NCI-H187 (cell line): ENCODE results near the gene TMED8.
"Not testable (repeated sequence)": the region's sequence is repeated elsewhere in the genome, so short reads cannot be mapped to it uniquely, and the experiment has no call there.

Source experiments
- DNase-seq, 2 experiments: peaks; one replicate each; lab custom pipeline; 2025; lab: John Stamatoyannopoulos, UW

Gene TMED8, protein sequence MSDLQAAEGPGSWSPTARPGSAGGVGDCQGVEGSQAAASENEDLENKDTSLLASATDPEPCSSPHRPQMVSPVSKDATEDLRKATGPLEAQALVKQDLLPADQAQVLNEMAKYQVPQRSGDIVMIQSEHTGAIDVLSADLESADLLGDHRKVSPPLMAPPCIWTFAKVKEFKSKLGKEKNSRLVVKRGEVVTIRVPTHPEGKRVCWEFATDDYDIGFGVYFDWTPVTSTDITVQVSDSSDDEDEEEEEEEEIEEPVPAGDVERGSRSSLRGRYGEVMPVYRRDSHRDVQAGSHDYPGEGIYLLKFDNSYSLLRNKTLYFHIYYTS

DNA sequence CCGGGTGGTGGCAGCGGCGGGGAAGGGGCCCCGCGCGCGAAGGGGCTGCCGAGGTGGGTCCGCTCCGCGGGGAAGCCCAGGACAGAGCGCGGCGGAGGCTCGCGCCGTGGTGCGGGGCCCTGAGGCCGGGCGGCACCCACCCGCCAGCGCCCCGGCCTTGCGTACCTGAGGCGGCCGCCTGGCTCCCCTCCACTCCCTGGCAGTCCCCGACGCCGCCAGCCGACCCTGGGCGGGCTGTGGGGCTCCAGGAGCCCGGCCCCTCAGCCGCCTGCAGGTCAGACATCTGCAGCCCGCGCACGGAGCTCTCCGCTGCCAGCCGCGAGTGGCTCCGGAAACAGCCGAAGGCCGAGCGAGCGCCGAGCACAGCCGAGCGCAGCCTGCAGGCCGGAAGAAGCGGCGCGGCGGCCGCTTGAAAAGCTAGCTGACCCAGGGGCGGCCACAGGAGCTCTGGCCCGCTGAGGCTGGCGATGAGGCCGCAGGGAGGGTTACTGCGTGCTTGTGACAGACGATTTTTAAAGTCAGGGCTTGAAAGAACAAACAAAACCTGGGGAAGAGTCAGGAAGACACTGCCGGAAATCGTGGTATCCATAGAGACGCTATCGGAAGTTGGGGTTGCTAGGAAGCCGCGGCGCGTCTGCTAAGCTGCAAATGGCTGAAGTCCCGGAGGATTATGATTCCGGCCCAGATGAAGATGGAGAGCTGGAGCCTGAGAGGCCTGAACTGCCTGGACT lies at the start of gene TMED8, which contains the start of gene SAMD15:
TMED8 (minus strand) TSS at position 324 of the 731 bp plus-strand sequence; CDS start at position 283, 41 bp downstream.
SAMD15 (plus strand) TSS at position 609 of the 731 bp plus-strand sequence; CDS start at position 649, 40 bp downstream.
- peak; percentile 69 to 89 for DNase-seq

DNA sequence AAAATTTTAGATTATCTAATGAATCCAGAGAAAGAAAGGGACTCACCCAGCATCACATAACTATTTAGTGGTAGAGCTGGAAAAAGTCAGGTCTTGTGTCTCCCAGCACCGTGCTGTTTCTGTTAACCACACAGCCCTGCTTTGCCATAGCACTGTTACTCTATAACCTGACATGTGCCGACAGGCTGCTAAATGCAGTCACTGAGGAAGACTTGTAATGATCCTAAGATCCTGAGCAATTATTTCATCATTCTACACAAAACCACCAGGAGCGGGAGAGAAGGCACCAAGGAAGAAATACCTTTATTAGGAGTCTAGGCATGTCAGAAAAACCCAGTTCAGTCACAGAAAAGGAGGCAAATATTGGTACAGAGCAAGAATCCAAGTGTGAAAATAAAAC lies 49.5 kb upstream of the TMED8 start:
- no peak for DNase-seq

DNA sequence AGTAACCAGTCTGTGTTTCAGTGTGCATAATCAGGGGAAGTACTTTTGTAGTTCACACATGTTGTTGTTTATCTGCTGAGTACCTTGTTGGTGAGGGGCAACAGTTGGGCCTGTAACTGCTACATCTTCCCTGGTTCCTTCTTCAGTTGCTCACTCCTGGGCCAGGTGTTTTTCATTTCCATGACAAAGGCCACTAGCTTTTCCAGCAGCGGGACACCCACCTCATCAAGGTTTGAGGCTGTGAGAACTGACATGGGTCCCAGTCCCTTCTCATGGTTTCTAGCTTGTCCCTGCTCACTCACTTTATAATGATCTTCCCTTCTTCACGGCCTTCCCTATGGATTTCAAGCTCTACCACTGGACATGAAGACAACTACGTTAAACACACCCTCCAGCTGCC lies 48.0 kb upstream of the TMED8 start:
- no peak for DNase-seq

DNA sequence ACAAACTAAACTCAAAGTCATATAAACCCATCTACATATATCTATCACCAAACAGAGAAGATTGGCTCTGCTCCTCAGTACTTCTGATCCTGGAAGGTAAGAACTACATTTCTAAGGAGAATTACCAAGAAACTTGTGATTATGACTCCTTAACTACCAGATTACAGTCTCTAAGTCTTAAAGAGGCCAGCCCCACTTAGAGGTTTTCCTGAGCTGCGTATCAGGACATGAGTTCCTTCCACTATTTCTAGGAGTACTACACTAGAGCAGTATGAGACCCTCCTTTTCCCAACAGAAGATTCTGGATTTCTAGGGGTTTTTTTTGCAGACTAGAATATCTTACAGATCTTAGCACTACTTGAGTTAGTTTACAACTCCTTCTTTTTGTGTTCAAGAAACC lies 46.5 kb upstream of the TMED8 start, which contains the start of gene NOXRED1:
NOXRED1 (minus strand) TSS at position 101 of the 400 bp plus-strand sequence. CDS start 634 bp downstream, outside the sequence.
- no peak for DNase-seq

DNA sequence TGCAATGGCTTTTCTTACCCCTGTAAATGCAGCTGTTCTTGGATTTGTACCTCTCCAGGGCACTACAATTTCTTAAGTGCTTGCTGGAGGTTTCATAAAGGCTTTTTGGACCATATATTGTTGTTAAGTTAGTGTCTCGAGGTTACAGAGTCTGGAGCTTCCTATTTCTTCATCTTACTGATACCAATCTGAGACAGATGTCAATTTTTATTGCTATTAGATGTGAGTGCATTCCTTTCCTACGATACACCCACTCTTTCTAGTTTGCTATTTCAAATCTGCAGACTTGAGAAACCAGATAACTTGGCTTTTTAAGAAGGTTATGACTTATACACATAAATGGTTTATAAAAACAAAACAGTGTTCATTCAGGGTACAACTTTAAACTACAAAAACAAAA lies 44.3 kb upstream of the TMED8 start:
- DNase-seq: no peak

DNA sequence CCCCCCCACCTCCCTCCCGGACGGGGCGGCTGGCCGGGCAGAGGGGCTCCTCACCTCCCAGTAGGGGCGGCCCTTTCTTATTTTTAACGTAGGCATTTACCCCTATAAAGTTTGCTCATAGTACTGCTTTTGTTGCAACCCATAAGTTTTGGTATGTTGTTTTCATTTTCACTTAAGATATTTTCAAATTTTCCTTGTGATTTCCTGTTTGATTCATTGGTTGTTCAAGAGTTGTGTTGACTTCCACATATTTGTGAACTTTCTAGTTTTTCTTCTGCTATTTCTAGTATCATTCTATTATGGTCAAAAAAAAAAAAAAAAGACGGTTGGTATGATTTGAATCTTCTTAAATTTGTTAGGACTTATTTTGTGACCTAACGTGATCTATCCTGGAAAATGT lies 39.9 kb upstream of the TMED8 start:
- DNase-seq: no peak

DNA sequence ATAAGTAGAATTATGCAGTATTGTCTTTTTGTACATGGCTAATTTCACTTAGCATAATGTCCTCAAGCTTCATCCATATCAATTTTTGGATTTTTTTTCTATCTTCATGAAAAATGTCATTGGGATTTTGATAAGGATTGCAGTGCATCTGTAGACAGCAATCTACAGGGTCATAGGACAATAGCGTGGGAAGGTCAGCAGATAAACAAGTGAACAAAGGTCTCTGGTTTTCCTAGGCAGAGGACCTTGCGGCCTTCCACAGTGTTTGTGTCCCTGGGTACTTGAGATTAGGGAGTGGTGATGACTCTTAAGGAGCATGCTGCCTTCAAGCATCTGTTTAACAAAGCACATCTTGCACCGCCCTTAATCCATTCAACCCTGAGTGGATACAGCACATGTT lies 39.2 kb upstream of the TMED8 start:
- DNase-seq: not testable (repeated sequence)

DNA sequence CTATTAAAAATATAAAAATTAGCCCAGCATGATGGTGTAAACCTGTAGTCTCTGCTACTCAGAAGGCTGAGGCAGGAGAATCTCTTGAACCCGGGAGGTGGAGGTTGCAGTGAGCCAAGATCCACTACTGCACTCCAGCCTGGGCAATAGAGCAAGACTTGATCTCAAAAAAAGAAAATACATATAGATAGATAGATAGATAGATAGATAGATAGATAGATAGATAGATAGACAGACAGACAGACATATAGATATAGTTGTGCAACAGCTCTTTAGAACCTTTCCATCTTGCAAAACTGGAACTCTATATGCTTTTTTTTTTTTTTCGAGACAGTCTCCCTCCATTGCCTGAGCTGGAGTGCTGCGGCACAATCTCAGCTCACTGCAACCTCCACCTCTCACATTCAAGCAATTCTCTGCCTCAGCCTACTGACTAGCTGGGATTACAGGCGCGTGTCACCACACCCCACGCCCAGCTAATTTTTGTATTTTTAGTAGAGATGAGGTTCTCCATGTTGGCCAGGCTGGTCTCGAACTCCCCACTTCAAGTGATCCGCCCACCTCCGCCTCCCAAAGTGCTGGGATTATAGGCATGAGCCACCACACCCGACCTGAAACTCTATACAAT lies 38.6 kb upstream of the TMED8 start:
- DNase-seq: not testable (repeated sequence)

DNA sequence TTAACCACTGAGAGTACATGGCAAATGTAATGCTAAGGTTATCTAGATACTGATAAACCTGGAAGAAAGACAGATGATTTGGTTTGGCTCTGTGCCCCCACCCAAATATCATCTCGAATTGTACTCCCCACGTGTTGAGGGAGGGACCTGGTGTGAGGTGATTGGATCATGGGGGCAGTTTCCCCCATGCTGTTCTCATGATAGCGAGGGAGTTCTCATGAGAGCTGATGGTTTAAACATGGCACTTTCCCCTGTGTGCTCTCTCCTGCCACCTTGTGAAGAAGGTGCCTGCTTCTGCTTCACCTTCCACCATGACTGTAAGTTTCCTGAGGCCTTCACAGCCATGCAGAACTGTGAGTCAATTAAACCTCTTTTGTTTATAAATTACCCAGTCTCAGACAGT lies 32.2 kb upstream of the TMED8 start:
- no peak for DNase-seq

DNA sequence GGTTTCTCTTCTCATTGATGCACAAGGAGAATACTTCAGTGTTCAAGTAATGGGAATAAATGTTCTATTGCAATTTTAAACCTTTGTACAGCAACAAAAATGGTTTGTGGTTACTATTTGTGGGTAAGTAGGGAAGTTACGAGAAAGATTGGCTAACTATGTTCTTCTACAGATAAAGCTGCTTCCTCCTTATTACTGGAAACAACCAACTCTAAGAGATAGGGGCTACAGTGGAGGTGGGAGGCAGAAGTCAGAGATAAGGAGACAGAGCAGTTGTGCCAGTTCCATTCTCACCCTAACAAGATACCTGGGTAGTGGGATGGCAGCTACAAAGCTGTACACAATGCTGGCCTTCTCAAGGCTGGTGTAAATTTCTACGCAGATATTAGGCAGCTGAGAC lies 30.3 kb upstream of the TMED8 start:
- DNase-seq: no peak

DNA sequence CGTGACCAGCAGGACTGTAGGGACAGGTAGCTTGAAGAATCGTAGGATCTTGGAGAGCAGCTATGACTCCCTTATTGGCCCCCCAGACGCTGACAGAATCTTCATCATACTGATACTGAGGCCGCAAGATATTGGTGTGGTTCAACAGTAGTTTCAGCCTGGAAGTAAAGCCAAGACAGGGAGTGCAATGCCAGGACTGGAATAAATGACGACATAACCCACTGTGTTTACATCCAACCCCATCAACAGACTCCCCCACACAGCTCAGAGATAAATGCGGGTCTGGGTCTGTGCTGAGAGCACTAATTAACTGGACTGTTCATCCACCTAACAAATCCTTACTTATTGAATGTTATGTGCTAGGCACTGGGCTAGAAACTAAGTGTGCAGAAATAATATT lies 29.8 kb upstream of the TMED8 start:
- DNase-seq: no peak

DNA sequence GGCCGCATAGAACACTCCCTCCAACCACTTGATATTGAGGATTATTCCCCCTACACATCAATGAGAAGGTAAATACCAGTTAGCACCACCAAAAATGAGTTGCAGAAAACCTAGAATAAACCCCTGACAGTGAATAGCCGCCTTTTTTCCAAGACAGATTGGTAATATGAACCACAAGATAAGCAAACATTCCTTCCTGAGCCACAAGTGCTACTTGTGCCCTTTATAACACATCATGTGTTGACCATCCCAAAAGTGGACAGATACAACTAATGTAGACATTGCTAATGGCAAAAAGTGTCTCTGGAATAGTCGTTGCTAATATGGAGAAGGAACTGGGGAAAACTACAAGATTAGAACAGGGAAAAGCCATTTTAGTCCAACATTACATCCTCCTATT lies 29.2 kb upstream of the TMED8 start:
- no peak for DNase-seq

DNA sequence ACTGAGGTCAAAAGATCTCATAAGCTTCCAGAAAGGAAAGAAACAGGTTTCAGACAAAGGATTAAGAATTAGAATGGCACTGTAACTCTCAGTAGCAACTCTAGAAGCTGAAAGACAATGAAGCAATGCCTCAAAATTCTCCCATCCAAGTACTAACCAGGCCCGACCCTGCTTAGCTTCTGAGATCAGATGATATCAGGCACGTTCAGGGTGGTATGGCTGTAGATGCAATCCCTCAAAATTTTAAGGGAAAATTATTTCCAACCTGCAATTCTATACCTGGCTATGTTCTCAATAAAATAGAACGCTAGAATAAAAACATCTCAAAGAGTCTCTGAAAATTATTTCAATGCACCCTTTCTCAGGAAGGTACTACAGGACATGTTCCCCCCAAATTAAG lies 26.9 kb upstream of the TMED8 start:
- DNase-seq: no peak

DNA sequence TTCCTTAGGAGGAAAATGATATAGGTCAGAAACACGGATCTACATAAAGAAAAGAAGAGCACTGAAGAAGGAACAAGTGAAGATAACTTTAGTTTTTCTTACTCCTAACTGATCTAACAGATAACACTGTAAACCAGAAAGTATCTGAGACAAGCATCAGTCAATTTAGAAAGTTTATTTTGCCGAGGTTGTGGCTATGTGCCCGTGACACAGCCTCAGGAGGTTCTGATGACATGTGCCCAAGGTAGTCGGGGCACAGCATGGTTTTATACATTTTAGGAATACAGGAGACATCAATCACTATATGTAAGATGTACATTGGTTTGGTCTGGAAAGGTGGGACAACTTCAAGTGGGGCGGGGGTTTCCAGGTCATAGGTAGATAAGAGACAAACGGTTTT lies 23.3 kb upstream of the TMED8 start:
- no peak for DNase-seq

DNA sequence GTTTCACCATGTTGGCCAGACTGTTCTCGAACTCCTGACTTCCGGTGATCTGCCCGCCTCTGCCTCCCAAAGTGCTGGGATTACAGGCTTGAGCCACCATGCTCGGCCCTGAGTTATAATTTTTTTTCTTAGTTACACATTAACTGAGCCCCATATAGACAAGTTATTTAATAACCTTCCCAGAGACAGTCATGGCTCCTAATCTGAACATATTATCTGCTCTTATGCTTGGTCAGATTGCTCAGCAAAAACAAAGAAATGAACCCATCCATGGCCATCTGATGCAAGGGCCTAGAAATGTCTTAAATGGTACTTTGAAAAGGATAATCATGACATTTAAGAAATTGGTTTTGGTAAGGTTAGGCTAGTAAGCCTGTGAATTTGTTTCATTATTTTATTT lies 13.3 kb upstream of the TMED8 start:
- DNase-seq: no peak

DNA sequence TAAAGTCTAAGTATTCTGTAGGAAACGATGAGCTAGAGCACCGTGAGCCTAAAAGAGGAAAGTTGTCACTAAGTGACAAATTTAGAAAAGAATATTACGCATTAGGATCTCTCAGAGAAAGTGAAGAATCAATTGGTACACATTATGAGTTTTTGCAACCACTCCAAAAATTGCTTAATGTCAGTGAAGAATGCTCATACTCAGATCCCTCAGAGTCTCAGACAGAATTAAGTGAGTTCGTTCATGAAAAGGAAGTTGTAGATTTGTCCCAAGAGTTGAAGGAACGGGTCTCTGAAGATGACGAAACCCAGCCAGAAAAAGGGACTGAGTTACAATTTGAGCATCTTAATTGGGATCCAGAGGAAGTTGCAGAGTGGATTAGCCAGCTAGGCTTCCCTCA lies 1.8 kb upstream of the TMED8 start:
- DNase-seq: no peak

DNA sequence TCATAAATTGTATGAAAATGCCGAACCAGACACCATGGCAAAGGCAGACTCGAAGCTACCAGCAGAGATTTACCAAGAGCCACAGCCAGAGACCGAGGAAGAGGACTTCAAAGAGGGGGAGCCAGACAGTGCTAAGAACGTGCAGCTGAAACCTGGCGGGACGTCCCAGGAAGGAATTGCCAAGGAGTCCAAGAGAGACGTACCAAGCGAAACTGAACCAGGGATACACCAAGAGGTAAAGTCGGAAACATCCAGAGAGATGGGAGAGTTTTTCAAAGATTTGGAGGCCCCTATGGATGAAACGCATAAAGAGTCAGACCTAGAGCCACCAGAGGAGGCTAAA lies 579 bp upstream of the TMED8 start:
- DNase-seq: no peak

DNA sequence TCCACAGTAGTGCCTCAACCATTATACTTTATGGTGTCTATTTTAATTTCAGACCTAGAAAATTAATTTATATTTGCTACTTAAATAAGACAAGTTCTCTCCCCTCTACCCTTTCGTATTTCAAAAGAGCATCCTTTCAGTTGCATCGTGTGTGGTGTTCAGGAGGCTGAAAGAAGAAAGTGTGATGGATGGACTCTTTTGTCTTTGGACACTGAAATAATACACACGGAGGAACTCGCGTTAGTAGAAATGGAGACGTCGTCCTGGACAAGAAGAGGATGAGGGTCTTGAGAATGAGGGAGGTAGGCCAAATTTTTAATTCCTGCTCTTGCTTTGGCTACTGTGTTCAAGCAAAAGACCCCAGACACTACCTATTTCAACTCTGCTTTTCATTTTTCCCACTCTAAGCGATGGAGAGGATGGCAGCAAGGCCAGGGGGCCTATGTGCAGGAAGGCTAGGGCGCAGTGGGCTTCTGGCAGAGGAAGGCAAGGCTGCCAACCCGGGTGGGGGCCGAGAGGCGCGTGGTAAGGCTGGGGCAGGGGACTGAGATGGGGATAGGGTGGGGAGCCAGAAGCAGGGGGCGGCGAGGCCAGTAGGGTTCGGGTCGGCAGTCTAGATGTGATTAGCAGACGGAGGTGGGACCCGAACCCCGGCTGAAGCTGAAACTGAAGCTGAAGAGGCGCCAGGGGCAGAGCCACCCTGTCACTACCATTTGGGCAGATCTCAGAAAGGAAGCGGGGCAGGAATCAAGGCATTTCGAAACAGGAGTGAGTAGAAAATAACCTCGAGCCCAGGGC lies 722 bp downstream of the TMED8 start:
- no peak for DNase-seq

DNA sequence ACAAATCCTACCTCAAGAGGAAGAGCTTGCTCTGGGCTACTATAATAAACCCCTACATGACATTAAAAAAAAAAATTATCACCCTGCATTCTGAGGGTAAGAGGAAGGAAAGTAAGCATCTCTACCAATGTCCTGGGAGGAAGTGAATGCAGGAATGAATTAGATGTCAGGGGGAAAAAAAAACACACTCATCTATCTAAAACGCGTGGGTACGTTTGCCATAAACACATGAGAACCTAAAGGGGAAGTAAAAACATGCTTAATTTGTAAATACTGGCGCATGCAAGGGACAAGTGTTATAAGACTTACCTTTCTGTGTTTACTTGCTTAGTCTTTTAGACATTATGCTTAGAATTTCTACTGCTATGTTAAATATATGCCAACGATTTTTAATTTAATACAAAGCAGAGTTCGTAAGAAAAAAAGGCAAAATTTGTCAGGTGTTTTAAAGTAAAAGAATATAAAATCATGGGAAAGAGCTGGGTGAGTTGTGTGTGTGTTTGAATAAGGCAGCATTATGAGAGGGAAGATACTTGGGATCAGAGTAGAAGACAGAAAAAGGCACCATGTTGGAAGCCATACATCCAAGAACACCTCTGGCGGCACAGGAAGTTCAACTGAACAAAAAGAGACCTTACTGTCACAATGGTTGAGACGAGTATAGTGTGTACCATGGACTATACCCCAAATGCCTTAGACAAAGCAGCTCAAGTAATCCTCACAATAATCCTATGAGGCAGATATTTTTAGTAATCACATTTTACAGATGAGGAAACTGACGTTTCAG lies 1.5 kb downstream of the TMED8 start:
- no peak for DNase-seq

DNA sequence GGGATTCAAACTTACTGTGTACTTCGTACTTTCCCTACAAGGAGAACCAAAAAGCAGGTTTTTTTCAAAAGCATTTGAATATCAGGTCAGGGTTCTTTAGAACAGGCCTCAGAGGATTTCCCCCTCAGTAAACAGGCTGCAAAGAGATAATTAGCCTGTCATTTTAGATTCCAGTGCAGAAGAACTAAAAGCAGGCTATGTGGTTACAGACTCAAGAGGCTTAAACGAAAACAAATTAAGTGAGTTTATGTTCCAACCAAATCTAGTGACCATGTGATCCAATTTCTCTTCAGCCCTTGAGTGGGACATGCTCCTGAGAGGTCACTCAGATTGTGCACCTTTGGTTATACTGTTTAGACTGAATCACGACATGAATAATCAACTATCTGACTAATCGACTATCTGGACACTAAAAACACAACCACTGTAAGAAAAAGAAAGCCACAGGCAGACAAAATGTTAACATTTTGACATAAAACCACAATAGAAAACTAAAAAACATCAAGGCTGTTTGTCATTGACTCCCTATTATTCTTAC lies 4.5 kb downstream of the TMED8 start:
- DNase-seq: no peak

DNA sequence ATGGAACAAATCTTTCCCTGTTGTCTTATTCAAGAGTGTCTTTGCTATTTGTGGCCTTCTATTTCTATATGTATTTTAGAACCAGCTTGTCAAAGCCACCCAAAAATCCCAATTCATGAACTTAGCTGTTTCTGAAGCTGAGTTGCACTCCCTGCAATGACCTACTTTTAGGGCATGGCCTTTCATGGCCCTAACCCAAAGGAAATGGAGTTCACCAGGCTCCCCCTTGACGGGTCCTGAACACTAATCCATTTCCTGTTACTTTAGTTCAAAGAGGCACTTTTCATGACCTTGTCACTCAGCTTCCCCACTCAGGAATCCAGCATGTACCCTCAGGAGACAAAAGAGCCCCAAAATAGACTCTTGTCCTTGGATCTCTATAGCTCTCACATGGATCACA lies 7.6 kb downstream of the TMED8 start:
- DNase-seq: no peak
